CD4-positive, alpha-beta T cell treated with Interleukin-1 beta for 1 hour (primary cell): ENCODE measurements around the gene EEF1A2.

Experiments
- DNase-seq, 2 donors: peaks; one replicate each; pipeline ENCODE4 v3.0.0-alpha.2; 2020 to 2022

EEF1A2 gene

DNA sequence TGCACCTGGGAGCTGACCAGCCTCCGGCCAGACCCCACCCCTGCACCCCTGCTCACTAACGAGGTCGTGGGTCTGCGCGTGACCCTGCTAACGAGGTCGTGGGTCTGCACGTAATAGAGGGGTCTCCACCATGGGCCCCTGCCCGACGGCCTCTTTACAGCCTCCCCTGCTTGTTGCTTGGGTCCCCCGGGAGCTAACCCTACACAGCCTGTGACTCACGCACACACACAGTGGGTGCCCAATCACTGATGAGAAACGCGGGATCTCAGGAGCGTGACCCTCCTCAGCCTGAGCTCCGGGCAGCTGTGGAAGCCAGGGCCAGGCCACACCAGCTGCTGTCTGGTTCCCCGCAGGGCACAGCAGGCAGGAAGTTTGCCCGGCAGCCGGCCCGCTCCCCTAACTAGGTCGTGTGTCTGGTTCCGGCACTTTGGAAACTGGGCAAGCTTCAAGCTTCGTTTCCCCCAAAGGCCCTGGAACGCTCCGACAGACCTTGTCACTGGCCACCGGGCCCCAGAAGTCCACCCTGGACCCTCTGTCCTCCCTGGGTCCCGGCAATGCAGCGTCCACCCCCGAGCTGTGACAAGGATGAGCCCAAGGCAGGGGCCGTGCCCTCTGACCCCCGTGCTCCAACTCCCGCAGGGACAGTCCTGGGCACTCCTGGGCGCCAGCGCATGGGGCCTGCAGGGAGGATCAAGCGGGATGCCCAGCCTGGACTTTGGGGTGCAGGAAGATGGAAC is 37.5 kb upstream of the EEF1A2 start:
- no peak for DNase-seq

DNA sequence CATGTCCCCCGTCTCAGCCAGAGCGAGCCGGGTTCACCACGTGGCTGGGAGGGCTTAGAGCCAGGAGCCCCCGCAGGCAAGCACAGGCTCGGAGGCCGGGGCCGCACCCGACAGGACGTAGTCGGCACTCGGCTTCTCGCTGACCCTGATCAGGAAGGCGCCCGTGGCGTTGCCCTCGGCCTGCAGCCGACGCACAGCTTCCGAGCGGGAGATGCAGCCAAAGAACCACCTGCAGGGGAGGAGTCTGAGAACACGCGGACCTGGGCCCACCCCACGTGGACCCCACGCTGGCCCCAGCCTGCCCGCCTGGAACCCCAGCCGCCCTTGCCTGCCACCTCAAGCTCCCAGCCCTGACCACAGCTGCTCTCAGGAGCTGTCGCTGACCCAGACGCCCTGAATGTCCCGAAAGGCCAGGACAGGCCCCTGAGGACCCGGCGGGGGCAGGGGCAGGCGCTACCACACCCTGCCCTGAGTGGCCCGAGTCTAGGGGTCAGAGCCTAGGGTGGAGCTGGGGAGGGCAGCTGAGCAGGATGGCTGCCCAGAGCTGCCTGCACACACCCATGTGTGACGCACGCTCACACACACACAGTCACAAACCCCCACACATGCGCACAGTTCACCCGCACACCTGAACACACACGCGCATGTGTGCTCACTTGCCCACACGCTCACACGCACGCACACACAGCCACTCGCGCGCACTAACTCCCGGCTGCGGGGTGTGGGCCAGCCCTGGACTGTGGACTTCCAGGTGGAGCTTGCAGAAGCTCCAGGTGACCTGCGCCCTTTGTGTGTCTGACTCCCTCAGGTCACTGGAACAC is 36.2 kb upstream of the EEF1A2 start:
- no peak for DNase-seq

DNA sequence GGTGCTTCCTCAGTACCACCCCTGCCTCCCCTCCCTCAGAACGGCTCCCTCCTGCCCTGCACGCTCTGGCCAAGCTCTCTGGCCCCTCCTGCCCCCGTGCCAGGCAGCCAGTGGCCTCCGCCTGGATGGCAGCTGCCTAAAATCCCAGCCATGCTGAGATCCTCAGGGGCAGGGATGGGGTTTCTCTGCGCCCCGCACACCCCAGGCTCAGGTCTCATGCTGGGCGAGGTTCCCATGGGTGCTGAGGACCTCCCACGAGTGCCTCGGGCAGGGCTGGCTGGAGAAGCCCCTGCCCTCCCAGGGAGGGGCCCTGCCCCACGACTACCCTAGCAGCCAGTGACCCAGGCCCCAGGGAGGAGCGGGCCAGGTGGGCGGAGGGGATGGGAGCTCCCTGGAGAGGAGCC is 35.5 kb upstream of the EEF1A2 start:
- DNase-seq: no peak

DNA sequence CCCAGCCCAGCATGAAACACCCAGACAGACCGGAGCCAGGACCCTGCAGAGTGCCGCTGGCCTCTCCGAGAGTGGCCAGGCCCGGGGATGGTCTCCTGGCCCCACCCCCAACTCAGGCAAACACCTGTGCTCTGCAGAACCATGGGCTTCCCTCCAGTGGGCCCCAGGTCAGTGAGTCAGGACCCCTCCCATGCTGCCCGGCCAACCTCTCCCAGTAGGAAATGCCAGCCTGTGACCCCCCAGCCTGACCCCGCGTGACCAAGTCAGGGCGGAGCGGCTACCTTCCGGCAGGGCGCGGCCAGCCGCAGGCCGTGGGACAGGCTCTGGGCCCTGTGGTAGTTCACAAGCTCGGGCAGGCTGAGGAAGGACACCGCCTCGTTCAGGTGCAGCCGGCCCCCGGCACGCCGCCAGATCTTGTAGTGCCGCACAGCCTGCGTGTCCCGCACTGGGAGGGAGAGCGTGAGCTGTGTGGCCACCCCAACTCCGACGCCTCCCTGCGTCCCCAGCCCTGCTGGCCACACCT is 35.0 kb upstream of the EEF1A2 start:
- DNase-seq: no peak

DNA sequence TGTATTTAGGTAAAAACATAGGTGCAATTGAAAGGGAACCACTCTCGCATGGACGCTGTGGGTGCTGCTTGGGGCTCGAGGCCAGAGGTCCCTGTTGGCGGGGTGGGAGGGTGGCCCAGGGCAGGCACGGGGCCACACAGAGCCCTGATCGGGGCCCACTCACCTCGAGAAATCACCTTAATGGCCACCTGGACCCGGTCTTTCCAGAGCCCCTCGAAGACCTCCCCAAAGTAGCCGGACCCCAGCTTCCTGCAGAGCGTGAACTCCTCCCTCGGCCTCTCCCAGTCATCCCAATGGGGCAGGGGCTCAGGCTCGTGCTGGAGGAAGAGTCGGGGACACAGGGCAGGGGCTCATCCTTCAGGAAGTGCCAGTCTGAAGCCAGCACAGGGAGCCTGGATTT is 34.5 kb upstream of the EEF1A2 start:
- no peak for DNase-seq

DNA sequence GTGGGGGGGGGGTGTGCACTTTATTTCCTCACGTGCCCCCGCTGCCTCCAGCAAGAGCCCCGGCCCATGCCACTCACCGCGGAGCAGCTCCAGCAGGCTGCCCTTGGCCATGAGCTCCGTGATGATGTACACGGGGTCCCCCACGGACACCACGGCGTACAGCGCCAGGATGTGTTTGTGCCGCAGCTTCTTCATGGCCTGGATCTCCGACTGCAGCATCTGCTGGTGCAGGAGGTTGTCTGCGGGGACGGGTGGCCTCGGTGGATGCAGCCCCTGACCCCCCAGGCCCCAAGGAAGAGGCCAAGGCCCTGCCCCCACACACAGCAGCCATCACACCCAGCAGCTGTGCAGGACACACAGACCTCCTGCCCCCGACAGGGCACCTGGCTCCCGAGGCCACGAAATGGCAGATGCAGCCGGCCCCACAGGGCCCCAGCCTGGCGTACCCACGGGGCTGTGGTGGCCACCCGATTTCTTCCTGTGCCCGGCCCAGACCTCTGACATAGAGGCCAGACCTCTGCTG is 33.6 kb upstream of the EEF1A2 start:
- no peak for DNase-seq

DNA sequence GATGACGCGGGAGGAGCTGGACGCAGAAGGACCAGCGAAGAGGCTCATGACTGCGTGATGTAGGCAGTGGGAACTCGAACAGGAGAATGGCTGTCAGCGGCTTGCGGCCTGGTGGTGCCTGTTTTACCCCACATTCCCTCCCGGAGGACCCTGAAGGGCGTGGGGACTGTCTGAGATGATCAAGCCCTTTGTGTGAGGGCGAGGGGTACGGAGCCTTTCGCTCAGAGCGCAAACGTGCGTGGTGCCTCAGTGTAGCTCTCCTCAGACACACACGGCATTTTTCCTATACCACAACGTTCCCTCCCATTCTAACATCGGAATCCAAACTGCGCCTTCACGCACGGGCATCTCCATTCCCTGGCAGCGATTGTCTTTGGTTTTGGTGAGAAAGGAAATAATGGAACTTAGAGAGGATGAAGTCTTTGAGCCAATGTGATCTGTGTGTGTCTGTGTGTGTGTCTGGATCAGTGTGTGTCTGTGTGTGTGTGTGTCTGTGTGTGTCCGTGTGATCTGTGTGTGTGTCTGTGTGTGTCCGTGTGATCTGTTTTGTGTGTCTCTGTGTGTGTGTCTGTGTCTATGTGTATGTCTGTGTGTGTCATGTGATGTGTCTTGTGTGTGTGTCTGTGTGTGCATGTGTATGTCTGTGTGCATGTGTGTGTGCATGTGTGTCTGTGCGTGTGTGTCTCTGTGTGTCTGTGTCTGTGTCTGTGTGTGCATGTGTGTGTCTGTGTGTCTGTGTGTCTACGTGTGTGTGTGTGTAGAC is 33.0 kb upstream of the EEF1A2 start:
- DNase-seq: no peak

DNA sequence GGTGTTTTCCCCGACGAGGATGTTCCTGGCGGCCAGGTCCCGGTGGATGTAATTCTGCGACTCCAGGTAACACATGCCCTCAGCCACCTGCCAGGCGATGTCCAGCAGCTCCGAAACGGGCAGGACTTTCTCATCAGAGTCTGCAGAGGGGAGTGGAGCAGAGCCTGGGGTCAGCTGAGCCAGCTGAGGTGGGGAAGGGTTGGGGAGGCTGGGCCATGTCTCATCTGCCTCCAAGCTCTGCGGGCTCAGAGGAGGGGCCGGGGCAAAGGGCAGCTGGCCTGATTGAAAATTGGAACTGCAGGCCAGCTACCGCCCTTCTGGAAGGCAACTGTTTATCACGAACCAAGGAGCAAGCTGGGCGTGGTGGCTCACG is 31.9 kb upstream of the EEF1A2 start:
- no peak for DNase-seq

DNA sequence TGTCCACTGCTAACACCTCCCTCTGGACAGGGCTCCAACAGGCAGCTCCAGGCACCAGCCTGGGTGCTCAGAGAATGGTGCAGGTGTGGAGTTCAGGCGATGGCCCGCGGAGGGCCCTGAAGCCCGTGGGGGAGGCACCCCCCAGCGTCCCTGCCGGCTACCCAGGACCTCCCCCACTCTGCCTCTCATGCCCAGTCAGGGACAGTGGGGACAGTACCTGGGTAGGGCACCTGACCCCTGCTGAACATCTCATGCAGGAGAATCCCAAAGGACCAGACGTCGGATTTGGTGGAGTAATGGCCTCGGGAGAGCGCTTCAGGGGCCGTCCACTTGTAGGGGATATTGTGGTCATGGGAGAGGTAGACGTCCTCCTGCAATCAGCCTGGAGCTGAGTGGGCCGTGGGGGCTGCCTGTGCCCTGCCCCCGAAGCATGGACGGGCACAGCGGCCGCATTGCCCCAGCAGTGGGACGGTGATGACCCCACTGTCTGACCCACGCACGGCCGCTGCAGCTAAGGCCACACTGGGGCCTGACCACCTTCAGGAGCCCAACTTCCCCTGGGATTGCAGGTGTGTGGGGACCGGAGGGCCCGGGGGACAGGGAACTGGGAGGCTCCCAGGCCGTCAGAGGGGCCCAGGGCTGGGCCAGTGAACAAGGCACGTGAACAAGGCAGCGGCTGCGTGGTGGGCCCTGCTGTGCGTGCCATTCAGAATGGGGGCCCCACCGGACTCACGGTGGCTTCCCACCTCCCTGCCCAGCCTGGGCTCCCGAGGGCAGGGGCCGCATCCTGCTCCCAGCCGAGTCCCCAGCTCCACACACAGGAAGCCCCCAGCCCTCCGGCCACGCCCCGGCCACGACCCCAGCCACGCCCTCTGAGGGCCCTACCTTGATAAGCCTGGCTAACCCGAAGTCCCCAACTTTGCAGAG is 31.2 kb upstream of the EEF1A2 start:
- no peak for DNase-seq

DNA sequence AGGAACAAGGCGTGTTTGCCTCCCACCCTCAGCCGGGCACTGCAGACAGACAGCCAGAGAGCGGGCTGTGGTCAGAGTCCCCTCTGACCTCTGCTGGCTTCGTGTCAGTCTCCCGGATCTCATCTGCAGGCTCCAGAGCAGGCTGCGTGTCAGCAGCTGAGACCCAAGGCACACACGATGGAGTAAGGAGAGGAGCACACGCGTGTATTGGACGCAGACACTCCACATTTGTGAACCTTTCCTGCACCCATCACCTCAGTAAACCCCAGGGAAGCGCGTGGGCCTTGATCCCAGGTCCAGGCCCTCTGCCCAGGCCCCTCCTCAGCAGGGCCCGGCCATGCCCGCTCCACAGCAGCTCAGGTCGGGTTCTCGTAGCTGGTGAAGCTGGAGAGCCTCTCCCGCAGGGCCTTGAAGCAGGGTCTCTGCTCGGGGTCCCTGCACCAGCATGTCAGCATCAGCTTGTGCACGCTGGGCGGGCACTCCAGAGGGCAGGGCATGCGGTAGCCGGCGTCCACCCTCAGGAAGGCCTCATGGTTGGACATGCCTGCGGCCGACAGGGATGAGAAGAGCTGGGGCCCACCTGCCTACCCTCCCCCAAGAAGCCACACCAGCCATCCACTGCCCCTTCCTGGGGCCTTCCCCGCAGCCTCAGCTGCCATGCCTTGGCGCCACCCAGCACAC is 30.4 kb upstream of the EEF1A2 start:
- DNase-seq: no peak

DNA sequence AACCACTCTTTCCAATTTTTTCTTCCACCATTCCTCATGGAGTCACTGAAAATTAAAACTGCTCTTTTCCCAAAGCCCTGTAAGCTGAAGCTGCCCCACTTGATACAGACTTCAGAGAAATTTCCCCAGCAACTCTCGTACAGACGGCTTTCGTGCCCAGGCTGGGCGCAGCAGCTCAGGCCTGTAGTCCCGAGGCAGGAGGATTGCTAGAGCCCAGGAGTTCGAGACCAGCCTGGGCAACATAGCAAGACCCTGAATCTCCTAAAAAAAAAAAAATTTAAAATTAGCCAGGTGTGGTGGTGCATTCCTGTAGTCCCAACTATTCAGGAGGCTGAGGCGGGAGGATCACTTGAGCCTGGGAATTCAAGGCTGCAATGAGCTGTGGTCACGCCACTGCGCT is 28.3 kb upstream of the EEF1A2 start:
- no peak for DNase-seq

DNA sequence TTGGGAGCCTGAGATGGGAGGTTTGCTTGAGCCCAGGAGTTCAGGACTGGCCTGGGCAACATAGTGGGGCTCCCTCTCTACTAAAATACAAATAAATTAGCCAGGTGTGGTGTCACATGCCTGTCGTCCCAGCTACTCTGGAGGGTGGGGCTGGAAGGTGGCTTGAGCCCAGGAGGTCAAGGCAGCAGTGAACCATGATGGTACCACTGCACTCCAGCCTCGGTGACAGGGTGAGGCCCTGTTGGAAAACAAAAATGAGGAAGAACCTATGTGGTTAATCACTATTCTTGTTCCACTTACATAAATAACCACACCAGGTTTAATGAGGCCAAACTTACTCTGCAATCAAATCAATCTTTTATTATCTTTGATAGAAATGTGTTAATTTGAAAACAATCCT is 27.1 kb upstream of the EEF1A2 start:
- DNase-seq: no peak

DNA sequence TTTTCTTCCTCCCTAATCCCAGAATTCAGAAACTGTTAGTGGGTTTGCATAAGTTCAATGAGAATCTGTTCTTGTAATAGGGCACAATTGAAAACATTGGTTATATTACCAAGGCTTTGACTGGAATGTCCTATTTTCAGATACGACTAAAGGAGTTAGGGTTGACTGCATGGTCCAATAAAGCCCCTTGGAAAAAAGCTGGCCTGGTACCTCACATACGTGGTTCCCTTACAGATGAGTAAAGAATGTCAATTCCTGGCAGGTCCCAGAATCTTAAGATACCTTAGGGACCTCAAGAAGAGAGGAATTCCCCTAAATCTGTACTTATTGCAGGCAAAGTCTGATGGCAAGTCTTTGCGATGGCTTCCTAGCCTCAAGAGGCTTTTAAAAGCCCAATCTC is 26.3 kb upstream of the EEF1A2 start:
- no peak for DNase-seq

DNA sequence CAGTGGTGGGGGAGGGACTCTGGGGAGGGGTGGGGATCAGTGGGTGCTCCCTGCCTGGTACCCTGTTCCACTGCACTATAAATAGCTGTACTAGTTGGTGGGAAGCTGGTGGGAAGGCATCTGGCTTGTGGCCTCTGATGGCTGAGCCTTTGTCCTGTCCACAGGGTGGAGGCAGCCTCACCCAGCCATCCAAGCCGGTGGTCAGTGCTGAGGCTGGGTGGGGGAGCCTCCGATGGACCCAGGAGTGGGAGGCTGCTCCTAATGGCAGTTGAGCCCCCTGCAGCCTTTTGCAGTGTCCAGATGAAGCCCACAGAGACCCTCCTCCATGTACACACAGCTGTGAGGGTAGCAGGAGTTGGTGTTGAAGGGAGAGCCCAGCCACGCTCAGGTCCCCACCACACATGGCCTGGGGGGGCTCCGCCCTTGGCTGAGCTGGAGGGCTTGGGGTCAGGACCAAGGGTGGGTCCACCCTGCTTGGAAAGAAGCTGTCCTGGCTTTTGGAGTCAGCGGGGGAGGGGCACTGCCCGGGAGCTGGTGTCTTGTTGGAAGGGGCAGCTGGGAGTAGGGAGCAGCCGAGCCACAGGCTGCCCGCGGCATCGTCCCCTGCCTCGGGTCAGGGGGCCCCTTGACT is 24.2 kb upstream of the EEF1A2 start:
- DNase-seq: no peak

DNA sequence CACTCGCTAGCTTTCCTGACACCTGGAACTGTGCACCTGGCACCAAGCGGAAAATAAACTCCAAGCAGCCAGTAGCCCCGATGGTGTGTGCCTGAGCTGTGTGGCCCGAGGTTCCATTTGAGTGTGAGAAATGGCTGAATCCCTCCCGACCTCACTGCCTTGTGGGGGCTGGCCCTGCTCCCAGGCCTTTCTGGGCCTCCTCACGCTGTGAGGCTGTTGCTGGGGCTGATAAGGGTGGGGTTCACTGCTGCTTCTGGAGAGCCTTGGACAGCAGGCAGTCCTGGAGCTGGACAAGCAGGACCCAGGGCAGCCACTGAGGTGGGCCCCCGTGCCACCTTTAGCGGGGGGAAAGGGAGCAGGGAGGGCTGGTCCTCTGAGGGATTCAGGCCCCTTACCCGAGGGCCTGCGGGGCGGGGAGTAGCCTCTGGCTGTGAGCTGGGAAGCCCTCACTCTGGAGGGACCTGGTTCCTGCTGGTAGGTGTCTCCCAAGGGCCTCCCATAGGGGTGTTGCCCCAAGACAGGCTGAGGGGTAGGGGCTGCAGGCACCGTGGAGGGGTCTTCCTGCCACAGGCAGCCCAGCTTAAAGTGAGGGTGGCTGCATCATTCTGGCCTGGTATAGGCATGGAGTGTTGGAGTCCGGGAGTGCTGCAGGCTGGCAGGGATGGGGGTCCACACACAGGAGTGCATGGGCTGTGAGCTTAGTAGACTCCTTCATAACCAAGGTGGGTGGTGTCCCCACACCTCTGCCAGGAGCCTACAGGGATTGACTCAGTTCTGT is 23.4 kb upstream of the EEF1A2 start:
- no peak for DNase-seq

DNA sequence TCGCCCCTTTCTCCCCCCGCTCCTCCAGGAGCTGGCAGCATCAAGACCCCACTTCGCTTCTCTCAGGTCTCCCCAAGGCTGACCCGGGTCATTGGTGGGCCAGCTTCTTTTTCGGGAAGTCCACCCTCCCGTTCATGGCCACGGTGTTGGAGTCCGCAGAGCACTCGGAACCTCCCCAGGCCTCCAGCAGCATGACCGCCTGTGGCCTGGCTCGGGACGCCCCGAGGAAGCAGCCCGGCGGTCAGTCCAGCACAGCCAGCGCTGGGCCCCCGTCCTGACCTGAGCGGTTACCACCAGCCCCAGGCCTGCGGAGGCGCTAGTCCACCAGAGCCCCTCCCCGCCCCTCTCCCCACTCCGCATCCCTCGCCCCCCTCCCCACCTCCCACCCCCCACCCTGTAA is 22.7 kb upstream of the EEF1A2 start:
- DNase-seq: no peak

DNA sequence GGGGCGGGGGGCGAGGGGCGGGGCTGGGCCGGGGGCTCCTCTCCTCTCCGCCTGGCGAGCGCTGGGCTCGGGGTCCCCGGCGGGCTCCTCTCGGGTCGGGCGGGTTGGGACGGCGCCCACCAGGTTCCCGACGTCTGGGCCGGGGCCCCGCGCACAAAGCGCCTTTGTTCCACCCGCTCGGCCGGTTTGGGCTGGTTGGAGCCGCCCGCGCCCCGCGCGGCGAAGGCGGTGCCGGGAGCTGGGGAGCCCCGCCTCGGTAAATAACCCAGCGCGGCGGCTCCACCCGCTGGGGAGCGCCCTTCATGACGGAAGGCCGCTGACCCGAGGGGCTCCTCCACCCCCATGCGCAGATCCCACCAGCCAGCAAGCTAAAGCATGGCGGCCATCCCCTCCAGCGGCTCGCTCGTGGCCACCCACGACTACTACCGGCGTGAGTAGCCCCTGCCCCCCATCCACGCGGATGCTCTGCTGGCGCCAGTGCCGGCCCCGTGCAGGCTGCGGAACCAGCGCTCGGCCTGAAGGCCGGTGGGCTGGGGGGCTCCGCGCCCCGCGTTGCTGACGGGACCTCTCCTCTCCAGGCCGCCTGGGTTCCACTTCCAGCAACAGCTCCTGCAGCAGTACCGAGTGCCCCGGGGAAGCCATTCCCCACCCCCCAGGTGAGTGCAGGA is 22.2 kb upstream of the EEF1A2 start:
- peak; percentile 50 to 65 for DNase-seq

DNA sequence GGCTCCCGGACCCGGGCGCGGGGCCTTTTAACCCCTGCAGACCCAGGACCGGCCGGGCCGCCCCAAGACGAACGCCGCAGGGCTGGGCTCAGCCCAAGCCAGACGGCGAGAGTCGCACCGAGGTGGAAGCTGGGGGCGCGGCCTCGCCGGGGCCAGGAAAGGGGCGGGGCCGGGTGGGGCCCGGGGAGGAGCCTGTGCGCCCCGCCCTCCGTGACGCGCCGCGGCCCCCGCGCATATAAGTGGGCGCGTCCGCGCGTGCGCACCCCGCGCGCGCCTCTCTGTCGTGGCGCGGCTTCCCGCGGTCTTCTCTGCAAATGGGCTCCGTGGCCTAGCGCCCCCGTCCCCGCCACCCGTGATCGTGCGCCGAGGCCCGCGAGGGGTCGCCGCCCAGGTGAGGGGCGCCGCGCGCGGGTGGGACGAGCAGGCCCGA is 21.6 kb upstream of the EEF1A2 start, which contains the start of gene PPDPF:
PPDPF (plus strand) TSS at position 262 of the 430 bp plus-strand sequence. CDS start 544 bp downstream, outside the sequence.
- DNase-seq: peak; percentile 83 to 86
